B cell (primary cell): ENCODE results near the gene LAMA2. TPM values are rescaled to one million over a fixed set of nuclear protein-coding genes. Genes with fewer than 3 reads are reported as not detected.

Experiments
- ATAC-seq: fragments of 200-7000 bp; cut with Tn5 transposase; one replicate; pipeline ENCODE4 v1.10.0; 2021; ENCODE audit warnings: low read depth, mild to moderate bottlenecking, moderate number of reproducible peaks, moderate library complexity
- CTCF ChIA-PET: fragments of 350-600 bp; sonication (Branson Sonifier 250); formaldehyde crosslinking; loops from one replicate; lab custom pipeline; 2021; ENCODE audit warnings: antibody characterized with exemption, inconsistent platforms; lab: Charles Lee
- POLR2A ChIA-PET: fragments of 350-600 bp; sonication (Branson Sonifier 250); formaldehyde crosslinking; loops from one replicate; lab custom pipeline; 2021; ENCODE audit warnings: antibody characterized with exemption; lab: Charles Lee
- DNase-seq: peaks from one replicate; pipeline ENCODE4 v3.0.0; 2013
- H2AFZ ChIP-seq: 2 replicates; pipeline ENCODE4 v1.6.1; 2012; ENCODE audit warnings: mild to moderate bottlenecking, low read depth, low read length; ENCODE audit not compliant: insufficient read depth, poor library complexity, severe bottlenecking
- H3K27ac ChIP-seq, 2 donors: 1 replicate in 1 of 2; 2 replicates in 1 of 2; pipeline ENCODE4 v1.5.1; 2012 to 2013; ENCODE audit warnings: low read length in 2 of 2, mild to moderate bottlenecking in 2 of 2, moderate library complexity in 1 of 2
- H3K27me3 ChIP-seq, 4 experiments: fragments of 200-600 bp in 1 of 4; sonication (generic) in 1 of 4; replicated peaks in 1 of 4; 1 replicate in 2 of 4; 2 replicates in 2 of 4; pipeline versions ENCODE4 v1.6.1 to v1.7.0; 2013 to 2016; ENCODE audit warnings: low read length in 3 of 4, mild to moderate bottlenecking in 2 of 4, mixed read lengths in 1 of 4, moderate library complexity in 1 of 4; ENCODE audit not compliant: insufficient read depth in 4 of 4, control insufficient read depth in 3 of 4; ENCODE audit errors: control extremely low read depth in 1 of 4
- H3K36me3 ChIP-seq, 2 experiments: replicated peaks in 1 of 2; 1 replicate in 1 of 2; 2 replicates in 1 of 2; pipeline versions ENCODE4 v1.6.1 to v1.7.1; 2013; ENCODE audit warnings: low read length in 1 of 2; ENCODE audit not compliant: insufficient read depth in 2 of 2, control insufficient read depth in 1 of 2; ENCODE audit errors: control extremely low read depth in 1 of 2, extremely low read depth in 1 of 2
- H3K4me1 ChIP-seq, 2 donors: fragments of 200-600 bp in 1 of 2; sonication (generic) in 1 of 2; 1 replicate in 1 of 2; 2 replicates in 1 of 2; pipeline versions ENCODE4 v1.5.1 to v1.6.1; 2013 to 2017; ENCODE audit warnings: low read length in 2 of 2; ENCODE audit not compliant: control insufficient read depth in 2 of 2, insufficient read depth in 2 of 2
- H3K4me2 ChIP-seq: replicated peaks from 2 replicates; pipeline ENCODE3; 2012; ENCODE audit warnings: mild to moderate bottlenecking, low read depth, low read length; ENCODE audit not compliant: poor library complexity, severe bottlenecking
- H3K4me3 ChIP-seq, 5 experiments: fragments of 200-600 bp in 1 of 5; sonication (generic) in 1 of 5; 1 replicate in 3 of 5; 2 replicates in 2 of 5; pipeline versions ENCODE4 v1.5.1 to v1.7.0; 2011 to 2016; ENCODE audit warnings: low read length in 4 of 5, mild to moderate bottlenecking in 4 of 5, low read depth in 2 of 5, control low read depth in 1 of 5, moderate library complexity in 1 of 5; ENCODE audit not compliant: insufficient read depth in 1 of 5; ENCODE audit errors: control extremely low read depth in 1 of 5, extremely low read depth in 1 of 5
- H3K79me2 ChIP-seq: fragments of 200-600 bp; sonication (generic); one replicate; pipeline ENCODE4 v1.6.0; 2016; ENCODE audit warnings: low read length; ENCODE audit not compliant: control insufficient read depth, insufficient read depth
- H3K9ac ChIP-seq: fragments of 200-600 bp; sonication (generic); 2 replicates; pipeline ENCODE4 v1.6.1; 2017; ENCODE audit warnings: mild to moderate bottlenecking, low read length, moderate library complexity
- H3K9me3 ChIP-seq, 3 donors: one replicate each; pipeline versions ENCODE4 v1.6.1 to v1.7.1; 2013; ENCODE audit warnings: low read length in 2 of 3; ENCODE audit not compliant: control insufficient read depth in 2 of 3, insufficient read depth in 1 of 3; ENCODE audit errors: control extremely low read depth in 1 of 3
- H4K20me1 ChIP-seq: 2 replicates; pipeline ENCODE4 v1.6.0; 2012; ENCODE audit warnings: mild to moderate bottlenecking, low read length; ENCODE audit not compliant: insufficient read depth, control insufficient read depth, poor library complexity, severe bottlenecking
- H3K27ac Mint-ChIP-seq: one replicate; pipeline ENCODE4 v1.8.0; 2021; ENCODE audit warnings: mixed read lengths
- H3K27me3 Mint-ChIP-seq: one replicate; pipeline ENCODE4 v1.8.0; 2021; ENCODE audit warnings: mixed read lengths
- H3K4me1 Mint-ChIP-seq: one replicate; pipeline ENCODE4 v1.8.0; 2021; ENCODE audit warnings: mixed read lengths
- H3K4me3 Mint-ChIP-seq: one replicate; pipeline ENCODE4 v1.8.0; 2021; ENCODE audit warnings: mixed read lengths
- H3K9me3 Mint-ChIP-seq: one replicate; pipeline ENCODE4 v1.8.0; 2022; ENCODE audit warnings: mixed read lengths; ENCODE audit not compliant: insufficient read depth
- EZH2 ChIP-seq: IDR thresholded peaks from 2 replicates; pipeline ENCODE4 v1.6.1; 2012; ENCODE audit warnings: borderline replicate concordance, low read depth, mild to moderate bottlenecking, moderate library complexity, low read length; ENCODE audit not compliant: insufficient read depth, poor library complexity, severe bottlenecking
- WGBS: methylation state at CpG from one replicate; pipeline ENCODE4 v1.1.5; 2013; ENCODE audit warnings: missing lambda C conversion rate; ENCODE audit not compliant: insufficient coverage; 5-methylcytosine and 5-hydroxymethylcytosine counted together
- intact Hi-C: fragments of 100-400 bp; cut with micrococcal nuclease; formaldehyde crosslinking; loops from one replicate; pipeline ENCODE4 v1.10.0; 2022
- polyA plus RNA-seq: library from polyadenylated mRNA; depleted of rRNA; stranded (reverse); fragments of >200 nt; gene quantifications from 2 replicates; pipeline ENCODE4 v1.2.3, GENCODE V29; 2012
- total RNA-seq, 2 donors: library from RNA; stranded (reverse); fragments of 120-200 nt in 1 of 2; gene quantifications; 1 replicate in 1 of 2; 2 replicates in 1 of 2; pipeline versions ENCODE4 v1.2.3 to v1.2.4, GENCODE V29; 2013 to 2022
- TF ChIP-seq, protein P1 (sequence below): fragments of 200-600 bp; IDR thresholded peaks from one replicate; pipeline ENCODE4 v1.8.0; 2022; ENCODE audit warnings: antibody characterized with exemption, mild to moderate bottlenecking

Gene LAMA2
- total and polyA plus RNA-seq, 2 donors (not counting 1 experiment from before 2014, with no cell fraction given), result 0.16 TPM; not detected in 1

GRCh38 chr6:129324345-129324744, 441.4 kb downstream of the LAMA2 start:
- no peak overlapping the region for H3K27ac Mint-ChIP-seq
- no peaks in the 10 kb centered on the region for H3K9me3 Mint-ChIP-seq
- 95% methylated on average over 5 of the region's 5 CpGs for WGBS

GRCh38 chr6:129329678-129330077, 446.7 kb downstream of the LAMA2 start:
- TF ChIP-seq, protein P1, sequence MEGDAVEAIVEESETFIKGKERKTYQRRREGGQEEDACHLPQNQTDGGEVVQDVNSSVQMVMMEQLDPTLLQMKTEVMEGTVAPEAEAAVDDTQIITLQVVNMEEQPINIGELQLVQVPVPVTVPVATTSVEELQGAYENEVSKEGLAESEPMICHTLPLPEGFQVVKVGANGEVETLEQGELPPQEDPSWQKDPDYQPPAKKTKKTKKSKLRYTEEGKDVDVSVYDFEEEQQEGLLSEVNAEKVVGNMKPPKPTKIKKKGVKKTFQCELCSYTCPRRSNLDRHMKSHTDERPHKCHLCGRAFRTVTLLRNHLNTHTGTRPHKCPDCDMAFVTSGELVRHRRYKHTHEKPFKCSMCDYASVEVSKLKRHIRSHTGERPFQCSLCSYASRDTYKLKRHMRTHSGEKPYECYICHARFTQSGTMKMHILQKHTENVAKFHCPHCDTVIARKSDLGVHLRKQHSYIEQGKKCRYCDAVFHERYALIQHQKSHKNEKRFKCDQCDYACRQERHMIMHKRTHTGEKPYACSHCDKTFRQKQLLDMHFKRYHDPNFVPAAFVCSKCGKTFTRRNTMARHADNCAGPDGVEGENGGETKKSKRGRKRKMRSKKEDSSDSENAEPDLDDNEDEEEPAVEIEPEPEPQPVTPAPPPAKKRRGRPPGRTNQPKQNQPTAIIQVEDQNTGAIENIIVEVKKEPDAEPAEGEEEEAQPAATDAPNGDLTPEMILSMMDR, result no peak
- no peak for TF ChIP-seq EZH2
- H3K9ac ChIP-seq, result no peak overlapping the region
- WGBS, result 63% methylated on average over 2 of the region's 4 CpGs

More at GRCh38 chr6:129324345-129324744, 441.4 kb downstream of the LAMA2 start:
- DNase-seq, result no peak
- H3K4me2 ChIP-seq, result no peak overlapping the region
- peaks cover 3% of the 10 kb centered on the region for H3K27me3 Mint-ChIP-seq
- H3K36me3 ChIP-seq, result no peaks in the 10 kb centered on the region
- no peaks in the 10 kb centered on the region for H3K79me2 ChIP-seq
- no peaks in the 10 kb centered on the region for H3K4me1 ChIP-seq
- intact Hi-C loops, result no loop called here
- no peaks in the 10 kb centered on the region for H4K20me1 ChIP-seq
- H3K27ac ChIP-seq, result no peak overlapping the region
- no peak overlapping the region for H3K9ac ChIP-seq
- no peak overlapping the region for H2AFZ ChIP-seq
- H3K4me3 ChIP-seq, result no peak overlapping the region
- H3K27me3 ChIP-seq, result no peaks in the 10 kb centered on the region
- ChIA-PET POLR2A (no interaction called here), CTCF (no interaction called here)
- no peaks in the 10 kb centered on the region for H3K9me3 ChIP-seq
- no peak for TF ChIP-seq EZH2
- TF ChIP-seq, protein P1, result no peak
- H3K4me3 Mint-ChIP-seq, result no peak overlapping the region
- no peak for ATAC-seq
- H3K4me1 Mint-ChIP-seq, result no peaks in the 10 kb centered on the region

More at GRCh38 chr6:129329678-129330077, 446.7 kb downstream of the LAMA2 start:
- Histone ChIP-seq H3K36me3 (no peaks in the 10 kb centered on the region), H3K9me3 (no peaks in the 10 kb centered on the region), H3K4me1 (no peaks in the 10 kb centered on the region), H3K27ac (no peak overlapping the region), H3K79me2 (no peaks in the 10 kb centered on the region), H3K4me3 (no peak overlapping the region), H3K27me3 (no peaks in the 10 kb centered on the region), H3K4me2 (no peak overlapping the region), H4K20me1 (no peaks in the 10 kb centered on the region), H2AFZ (no peak overlapping the region)
- Mint-ChIP-seq H3K27ac (no peak overlapping the region), H3K4me3 (no peak overlapping the region), H3K9me3 (no peaks in the 10 kb centered on the region), H3K4me1 (no peaks in the 10 kb centered on the region), H3K27me3 (no peaks in the 10 kb centered on the region)
- ATAC-seq (no peak), DNase-seq (no peak)
- ChIA-PET POLR2A (no interaction called here), CTCF (no interaction called here)
- intact Hi-C loops, result no loop called here
